GM12872 (cell line): ENCODE data around the gene IL2RG.

Source experiments
- TF ChIP-seq, protein P1 (sequence below): IDR thresholded peaks from 3 replicates; pipeline ENCODE4 v1.5.1; 2011; ENCODE audit warnings: low read depth, mild to moderate bottlenecking, low read length, moderate library complexity; ENCODE audit not compliant: insufficient read depth

IL2RG gene

DNA sequence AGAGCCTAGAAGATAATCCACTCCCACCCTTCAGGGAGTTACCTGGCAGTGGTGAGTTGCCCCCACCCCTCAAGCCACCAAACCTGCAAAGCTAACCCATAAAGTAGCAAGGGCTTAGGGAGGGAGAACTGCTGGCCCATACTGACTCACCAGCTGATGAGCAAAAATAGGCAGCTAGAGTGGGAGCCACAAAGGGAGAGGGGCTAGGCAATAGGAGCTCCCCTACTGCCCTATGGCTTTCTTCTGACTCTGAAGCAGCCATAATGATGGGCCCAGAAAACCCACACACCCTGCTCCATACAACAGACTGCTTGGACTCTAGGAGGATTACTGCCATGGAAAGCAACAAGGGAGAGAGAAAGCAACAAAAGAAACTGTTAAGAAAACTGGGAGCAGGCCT, 51.2 kb downstream of the IL2RG start:
- TF ChIP-seq, protein P1, sequence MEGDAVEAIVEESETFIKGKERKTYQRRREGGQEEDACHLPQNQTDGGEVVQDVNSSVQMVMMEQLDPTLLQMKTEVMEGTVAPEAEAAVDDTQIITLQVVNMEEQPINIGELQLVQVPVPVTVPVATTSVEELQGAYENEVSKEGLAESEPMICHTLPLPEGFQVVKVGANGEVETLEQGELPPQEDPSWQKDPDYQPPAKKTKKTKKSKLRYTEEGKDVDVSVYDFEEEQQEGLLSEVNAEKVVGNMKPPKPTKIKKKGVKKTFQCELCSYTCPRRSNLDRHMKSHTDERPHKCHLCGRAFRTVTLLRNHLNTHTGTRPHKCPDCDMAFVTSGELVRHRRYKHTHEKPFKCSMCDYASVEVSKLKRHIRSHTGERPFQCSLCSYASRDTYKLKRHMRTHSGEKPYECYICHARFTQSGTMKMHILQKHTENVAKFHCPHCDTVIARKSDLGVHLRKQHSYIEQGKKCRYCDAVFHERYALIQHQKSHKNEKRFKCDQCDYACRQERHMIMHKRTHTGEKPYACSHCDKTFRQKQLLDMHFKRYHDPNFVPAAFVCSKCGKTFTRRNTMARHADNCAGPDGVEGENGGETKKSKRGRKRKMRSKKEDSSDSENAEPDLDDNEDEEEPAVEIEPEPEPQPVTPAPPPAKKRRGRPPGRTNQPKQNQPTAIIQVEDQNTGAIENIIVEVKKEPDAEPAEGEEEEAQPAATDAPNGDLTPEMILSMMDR: no peak

DNA sequence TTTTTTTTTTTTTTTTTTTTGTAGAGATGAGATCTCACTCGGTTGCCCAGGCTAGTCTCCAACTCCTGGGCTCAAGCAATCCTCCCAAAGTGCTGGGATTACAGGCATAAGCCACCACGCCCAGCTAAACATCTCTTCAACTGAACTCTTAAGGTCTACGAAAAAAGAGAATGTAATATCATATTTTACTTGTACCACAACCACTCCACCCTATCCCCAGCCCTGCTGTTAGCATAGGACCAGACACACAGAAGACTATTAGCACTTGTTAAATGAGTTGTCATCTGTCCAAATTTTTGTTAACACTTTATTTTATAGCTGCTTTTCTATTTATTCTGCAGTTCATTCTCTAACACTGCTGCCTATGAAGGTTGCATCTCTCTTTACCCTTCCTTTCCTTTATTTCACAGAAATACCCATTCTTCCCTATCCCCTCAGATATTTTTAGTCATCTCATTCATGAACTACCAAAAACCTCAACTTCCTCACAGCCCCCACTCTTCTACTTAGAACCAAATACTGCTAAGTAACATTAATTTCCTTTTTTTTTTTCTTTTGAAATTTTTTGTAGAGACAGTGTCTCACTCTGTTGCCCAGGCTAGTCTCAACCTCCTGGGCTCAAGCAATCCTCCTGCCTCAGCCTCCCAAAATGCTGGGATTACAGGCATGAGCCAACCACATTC, 53.4 kb downstream of the IL2RG start:
- TF ChIP-seq, protein P1: no peak
